ENCODE results near the gene PDLIM7.

The PDLIM7 gene

GRCh38 chr5:177434437-177434836 is 63.0 kb downstream of the PDLIM7 start:
- no peak overlapping the region for H3K27ac ChIP-seq (ENCODE audit: insufficient read depth in 1 of 2, low read depth in 1 of 2, low read length in 2 of 2, poor library complexity in 1 of 2, severe bottlenecking in 2 of 2)
- no peaks in the 10 kb centered on the region for H3K9me3 ChIP-seq (ENCODE audit: control extremely low read depth in 1 of 5, control insufficient read depth in 4 of 5, insufficient read depth in 2 of 5, low read depth in 1 of 5, low read length in 4 of 5)
- no peaks in the 10 kb centered on the region for H3K27me3 ChIP-seq (replicated peaks in 2 of 5; ENCODE audit: control insufficient read depth in 4 of 5, insufficient read depth in 5 of 5, low read length in 4 of 5)
- WGBS (ENCODE audit: insufficient coverage): 98% methylated on average over 7 of the region's 8 CpGs
- H3K4me3 ChIP-seq (ENCODE audit: control insufficient read depth in 1 of 7, extremely low read depth in 1 of 7, insufficient read depth in 4 of 7, low read depth in 2 of 7, low read length in 6 of 7): no peak overlapping the region
- H3K4me1 ChIP-seq (ENCODE audit: control extremely low read depth in 1 of 4, control insufficient read depth in 4 of 4, insufficient read depth in 4 of 4, low read length in 3 of 4): peaks cover 8 to 37% (median 35%) of the 10 kb centered on the region in 4 experiments
- ChIA-PET CTCF (interaction anchor here (23.1 to 23.4 kb wide), 2 partner anchors 14 to 26 kb away, joined by 337 to 387 read pairs; partner anchors contain the start of genes F12, PFN3 and PRR7), POLR2A (no interaction called here)
- peaks cover 19 to 88% (median 69%) of the 10 kb centered on the region in 4 experiments for H3K36me3 ChIP-seq (ENCODE audit: control insufficient read depth in 4 of 4, insufficient read depth in 4 of 4, low read length in 3 of 4)
- no peak for DNase-seq

- DNase-seq: no peak
- Histone ChIP-seq H3K9me3 (ENCODE audit: control extremely low read depth in 1 of 5, control insufficient read depth in 4 of 5, insufficient read depth in 2 of 5, low read depth in 1 of 5, low read length in 4 of 5) (no peaks in the 10 kb centered on the region), H3K4me1 (ENCODE audit: control extremely low read depth in 1 of 4, control insufficient read depth in 4 of 4, insufficient read depth in 4 of 4, low read length in 3 of 4) (peaks cover 8 to 44% (median 42%) of the 10 kb centered on the region in 4 experiments), H3K27me3 (replicated peaks in 2 of 5; ENCODE audit: control insufficient read depth in 4 of 5, insufficient read depth in 5 of 5, low read length in 4 of 5) (no peaks in the 10 kb centered on the region), H3K4me3 (ENCODE audit: control insufficient read depth in 1 of 7, extremely low read depth in 1 of 7, insufficient read depth in 4 of 7, low read depth in 2 of 7, low read length in 6 of 7) (no peak overlapping the region), H3K27ac (ENCODE audit: insufficient read depth in 1 of 2, low read depth in 1 of 2, low read length in 2 of 2, poor library complexity in 1 of 2, severe bottlenecking in 2 of 2) (no peak overlapping the region), H3K36me3 (ENCODE audit: control insufficient read depth in 4 of 4, insufficient read depth in 4 of 4, low read length in 3 of 4) (peaks cover 17 to 84% (median 66%) of the 10 kb centered on the region in 4 experiments)
- WGBS (ENCODE audit: insufficient coverage): 85% methylated on average over 25 of the region's 29 CpGs
- CTCF ChIA-PET: interaction anchor here (1.1 to 23.4 kb wide), 3 partner anchors 15 to 63 kb away, joined by 3 to 387 read pairs (median 337); partner anchors contain the start of genes F12, PFN3 and PRR7
- POLR2A ChIA-PET: no interaction called here
These were observed 63.7 kb downstream of the PDLIM7 start for GRCh38 chr5:177433658-177434217.

Measured in common myeloid progenitor, CD34-positive (primary cell).